ENCODE results near the gene EVA1A. TPM values are rescaled to one million over a fixed set of nuclear protein-coding genes. Genes with fewer than 3 reads are reported as not detected.

Gene EVA1A
- total and polyA plus RNA-seq, 4 donors: 45.7 to 206 (median 100) TPM

DNA sequence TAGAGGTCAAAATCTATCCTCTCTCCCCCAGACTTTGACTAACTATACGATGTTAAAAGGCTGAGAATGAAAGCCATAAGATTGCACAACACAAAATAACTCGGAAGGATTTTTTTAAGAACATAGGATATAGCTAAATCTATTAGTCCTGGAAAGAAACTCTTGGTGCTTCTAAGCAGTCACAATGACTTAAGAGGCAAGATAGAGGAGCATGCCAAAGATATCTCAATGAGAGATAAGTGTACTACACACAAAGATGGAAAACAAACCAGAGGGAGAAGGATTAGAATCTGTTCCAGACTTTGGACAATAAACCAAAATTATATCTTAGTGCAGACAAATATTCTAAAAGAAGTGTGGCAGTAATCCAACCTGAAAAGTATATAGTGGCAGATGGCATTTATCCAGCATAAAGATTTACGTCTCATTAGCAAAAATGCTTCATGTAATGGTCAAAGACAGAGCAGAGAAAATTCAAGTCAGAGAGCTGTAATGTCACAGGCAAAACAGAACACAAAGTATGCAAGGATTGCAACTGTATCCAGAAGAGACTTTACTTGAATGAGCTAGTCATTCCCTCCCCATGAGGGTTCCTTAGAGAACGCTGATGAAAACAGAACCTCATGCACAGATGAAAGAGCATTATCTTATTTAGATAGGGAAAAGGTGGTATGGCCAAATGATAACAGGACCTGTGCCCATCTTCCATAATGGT lies 28.8 kb upstream of the EVA1A start (continued):
- TF ChIP-seq, protein P1, sequence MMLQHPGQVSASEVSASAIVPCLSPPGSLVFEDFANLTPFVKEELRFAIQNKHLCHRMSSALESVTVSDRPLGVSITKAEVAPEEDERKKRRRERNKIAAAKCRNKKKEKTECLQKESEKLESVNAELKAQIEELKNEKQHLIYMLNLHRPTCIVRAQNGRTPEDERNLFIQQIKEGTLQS (IDR thresholded peaks at IDR 0.05): no peak
- TF ChIP-seq HNF4A (conservative IDR thresholded peaks at IDR 0.05) (no peak), FOXA1 (IDR thresholded peaks at IDR 0.05) (no peak), NR2F2 (IDR thresholded peaks at IDR 0.05) (no peak), JUND (IDR thresholded peaks at IDR 0.05) (no peak)
- TF ChIP-seq, protein P2, sequence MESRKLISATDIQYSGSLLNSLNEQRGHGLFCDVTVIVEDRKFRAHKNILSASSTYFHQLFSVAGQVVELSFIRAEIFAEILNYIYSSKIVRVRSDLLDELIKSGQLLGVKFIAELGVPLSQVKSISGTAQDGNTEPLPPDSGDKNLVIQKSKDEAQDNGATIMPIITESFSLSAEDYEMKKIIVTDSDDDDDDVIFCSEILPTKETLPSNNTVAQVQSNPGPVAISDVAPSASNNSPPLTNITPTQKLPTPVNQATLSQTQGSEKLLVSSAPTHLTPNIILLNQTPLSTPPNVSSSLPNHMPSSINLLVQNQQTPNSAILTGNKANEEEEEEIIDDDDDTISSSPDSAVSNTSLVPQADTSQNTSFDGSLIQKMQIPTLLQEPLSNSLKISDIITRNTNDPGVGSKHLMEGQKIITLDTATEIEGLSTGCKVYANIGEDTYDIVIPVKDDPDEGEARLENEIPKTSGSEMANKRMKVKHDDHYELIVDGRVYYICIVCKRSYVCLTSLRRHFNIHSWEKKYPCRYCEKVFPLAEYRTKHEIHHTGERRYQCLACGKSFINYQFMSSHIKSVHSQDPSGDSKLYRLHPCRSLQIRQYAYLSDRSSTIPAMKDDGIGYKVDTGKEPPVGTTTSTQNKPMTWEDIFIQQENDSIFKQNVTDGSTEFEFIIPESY (IDR thresholded peaks at IDR 0.05): no peak

DNA sequence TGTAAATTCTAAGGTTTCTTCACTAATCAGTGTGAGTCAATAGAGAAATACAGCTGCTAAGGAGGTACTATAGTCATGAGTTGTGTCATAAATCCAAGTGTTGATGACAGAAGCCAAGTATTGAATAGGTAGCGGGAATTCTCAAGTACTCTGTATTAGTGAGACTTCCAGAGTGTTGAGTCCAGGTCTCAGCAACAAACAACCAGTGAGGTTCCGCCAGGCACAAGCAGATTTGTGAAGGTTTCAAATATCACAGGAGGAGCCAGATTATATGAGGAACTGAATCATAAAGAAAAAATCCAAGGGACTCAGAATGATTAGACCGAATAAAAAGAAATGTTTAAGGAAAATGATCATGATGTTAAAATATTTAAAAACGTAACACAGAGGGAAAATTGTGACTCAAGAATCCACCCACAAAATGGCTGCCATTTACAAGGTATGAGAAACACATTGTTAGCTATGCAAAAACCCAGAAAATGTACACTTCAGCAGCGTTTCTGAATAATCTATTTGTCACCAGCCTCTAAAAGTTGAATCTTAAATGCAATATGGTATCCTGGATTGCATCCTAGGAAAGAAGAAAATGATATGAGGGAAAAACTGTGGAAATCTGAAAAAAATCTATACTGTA lies 27.3 kb upstream of the EVA1A start:
- TF ChIP-seq FOXA1 (IDR thresholded peaks at IDR 0.05) (no peak), FOXA2 (IDR thresholded peaks at IDR 0.05) (no peak), JUND (IDR thresholded peaks at IDR 0.05) (no peak), YY1 (IDR thresholded peaks at IDR 0.05) (no peak), TAF1 (conservative IDR thresholded peaks at IDR 0.05) (no peak), EGR1 (IDR thresholded peaks at IDR 0.05; ENCODE audit: low read depth in 2 of 2) (no peak), NR2F2 (IDR thresholded peaks at IDR 0.05) (no peak), RAD21 (IDR thresholded peaks at IDR 0.05) (no peak), HNF4G (IDR thresholded peaks at IDR 0.05) (no peak), GABPA (IDR thresholded peaks at IDR 0.05 in 1 of 2, conservative IDR thresholded peaks at IDR 0.05 in 1 of 2) (no peak), SP1 (IDR thresholded peaks at IDR 0.05) (no peak), RXRA (IDR thresholded peaks at IDR 0.05) (no peak), HNF4A (conservative IDR thresholded peaks at IDR 0.05) (no peak)
- TF ChIP-seq, protein P2 (IDR thresholded peaks at IDR 0.05): no peak
- TF ChIP-seq, protein P1 (IDR thresholded peaks at IDR 0.05): no peak
- TF ChIP-seq, protein P3, sequence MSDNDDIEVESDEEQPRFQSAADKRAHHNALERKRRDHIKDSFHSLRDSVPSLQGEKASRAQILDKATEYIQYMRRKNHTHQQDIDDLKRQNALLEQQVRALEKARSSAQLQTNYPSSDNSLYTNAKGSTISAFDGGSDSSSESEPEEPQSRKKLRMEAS (IDR thresholded peaks at IDR 0.05): no peak
- TF ChIP-seq, protein P4, sequence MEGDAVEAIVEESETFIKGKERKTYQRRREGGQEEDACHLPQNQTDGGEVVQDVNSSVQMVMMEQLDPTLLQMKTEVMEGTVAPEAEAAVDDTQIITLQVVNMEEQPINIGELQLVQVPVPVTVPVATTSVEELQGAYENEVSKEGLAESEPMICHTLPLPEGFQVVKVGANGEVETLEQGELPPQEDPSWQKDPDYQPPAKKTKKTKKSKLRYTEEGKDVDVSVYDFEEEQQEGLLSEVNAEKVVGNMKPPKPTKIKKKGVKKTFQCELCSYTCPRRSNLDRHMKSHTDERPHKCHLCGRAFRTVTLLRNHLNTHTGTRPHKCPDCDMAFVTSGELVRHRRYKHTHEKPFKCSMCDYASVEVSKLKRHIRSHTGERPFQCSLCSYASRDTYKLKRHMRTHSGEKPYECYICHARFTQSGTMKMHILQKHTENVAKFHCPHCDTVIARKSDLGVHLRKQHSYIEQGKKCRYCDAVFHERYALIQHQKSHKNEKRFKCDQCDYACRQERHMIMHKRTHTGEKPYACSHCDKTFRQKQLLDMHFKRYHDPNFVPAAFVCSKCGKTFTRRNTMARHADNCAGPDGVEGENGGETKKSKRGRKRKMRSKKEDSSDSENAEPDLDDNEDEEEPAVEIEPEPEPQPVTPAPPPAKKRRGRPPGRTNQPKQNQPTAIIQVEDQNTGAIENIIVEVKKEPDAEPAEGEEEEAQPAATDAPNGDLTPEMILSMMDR (IDR thresholded peaks at IDR 0.05; ENCODE audit: low read depth, low read length, missing input control): no peak
- TF ChIP-seq, protein P5, sequence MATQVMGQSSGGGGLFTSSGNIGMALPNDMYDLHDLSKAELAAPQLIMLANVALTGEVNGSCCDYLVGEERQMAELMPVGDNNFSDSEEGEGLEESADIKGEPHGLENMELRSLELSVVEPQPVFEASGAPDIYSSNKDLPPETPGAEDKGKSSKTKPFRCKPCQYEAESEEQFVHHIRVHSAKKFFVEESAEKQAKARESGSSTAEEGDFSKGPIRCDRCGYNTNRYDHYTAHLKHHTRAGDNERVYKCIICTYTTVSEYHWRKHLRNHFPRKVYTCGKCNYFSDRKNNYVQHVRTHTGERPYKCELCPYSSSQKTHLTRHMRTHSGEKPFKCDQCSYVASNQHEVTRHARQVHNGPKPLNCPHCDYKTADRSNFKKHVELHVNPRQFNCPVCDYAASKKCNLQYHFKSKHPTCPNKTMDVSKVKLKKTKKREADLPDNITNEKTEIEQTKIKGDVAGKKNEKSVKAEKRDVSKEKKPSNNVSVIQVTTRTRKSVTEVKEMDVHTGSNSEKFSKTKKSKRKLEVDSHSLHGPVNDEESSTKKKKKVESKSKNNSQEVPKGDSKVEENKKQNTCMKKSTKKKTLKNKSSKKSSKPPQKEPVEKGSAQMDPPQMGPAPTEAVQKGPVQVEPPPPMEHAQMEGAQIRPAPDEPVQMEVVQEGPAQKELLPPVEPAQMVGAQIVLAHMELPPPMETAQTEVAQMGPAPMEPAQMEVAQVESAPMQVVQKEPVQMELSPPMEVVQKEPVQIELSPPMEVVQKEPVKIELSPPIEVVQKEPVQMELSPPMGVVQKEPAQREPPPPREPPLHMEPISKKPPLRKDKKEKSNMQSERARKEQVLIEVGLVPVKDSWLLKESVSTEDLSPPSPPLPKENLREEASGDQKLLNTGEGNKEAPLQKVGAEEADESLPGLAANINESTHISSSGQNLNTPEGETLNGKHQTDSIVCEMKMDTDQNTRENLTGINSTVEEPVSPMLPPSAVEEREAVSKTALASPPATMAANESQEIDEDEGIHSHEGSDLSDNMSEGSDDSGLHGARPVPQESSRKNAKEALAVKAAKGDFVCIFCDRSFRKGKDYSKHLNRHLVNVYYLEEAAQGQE (IDR thresholded peaks at IDR 0.05): no peak
- H3K4me1 ChIP-seq (ENCODE audit: control insufficient read depth in 4 of 4, insufficient read depth in 4 of 4, low read length in 3 of 4): peaks cover 0 to 3% (median 0%) of the 10 kb centered on the region in 4 donors
- H3K27me3 ChIP-seq (ENCODE audit: control insufficient read depth in 4 of 4, insufficient read depth in 4 of 4, low read length in 3 of 4): no peaks in the 10 kb centered on the region
- no peaks in the 10 kb centered on the region for H3K9me3 ChIP-seq (ENCODE audit: control insufficient read depth in 4 of 4, low read length in 3 of 4)
- H3K9ac ChIP-seq (ENCODE audit: low read depth in 1 of 2, low read length in 2 of 2): no peak overlapping the region
- H3K4me3 ChIP-seq (ENCODE audit: low read depth in 1 of 3, low read length in 3 of 3): no peak overlapping the region
- no peaks in the 10 kb centered on the region for H3K36me3 ChIP-seq (ENCODE audit: control insufficient read depth in 4 of 4, insufficient read depth in 3 of 4, low read depth in 1 of 4, low read length in 3 of 4)
- no peak overlapping the region for H3K27ac ChIP-seq (ENCODE audit: low read depth in 1 of 2, low read length in 2 of 2)
- 94% methylated on average over 5 of the region's 5 CpGs for WGBS
- DNase-seq (ENCODE audit: low spot score): no peak
